ENCODE measurements around the gene CD226. TPM values are rescaled to one million over a fixed set of nuclear protein-coding genes. Genes with fewer than 3 reads are reported as not detected.

CD226 gene
- total and polyA plus RNA-seq, 12 donors: 0.13 to 3.9 (median 1.7) TPM; not detected in 1

DNA sequence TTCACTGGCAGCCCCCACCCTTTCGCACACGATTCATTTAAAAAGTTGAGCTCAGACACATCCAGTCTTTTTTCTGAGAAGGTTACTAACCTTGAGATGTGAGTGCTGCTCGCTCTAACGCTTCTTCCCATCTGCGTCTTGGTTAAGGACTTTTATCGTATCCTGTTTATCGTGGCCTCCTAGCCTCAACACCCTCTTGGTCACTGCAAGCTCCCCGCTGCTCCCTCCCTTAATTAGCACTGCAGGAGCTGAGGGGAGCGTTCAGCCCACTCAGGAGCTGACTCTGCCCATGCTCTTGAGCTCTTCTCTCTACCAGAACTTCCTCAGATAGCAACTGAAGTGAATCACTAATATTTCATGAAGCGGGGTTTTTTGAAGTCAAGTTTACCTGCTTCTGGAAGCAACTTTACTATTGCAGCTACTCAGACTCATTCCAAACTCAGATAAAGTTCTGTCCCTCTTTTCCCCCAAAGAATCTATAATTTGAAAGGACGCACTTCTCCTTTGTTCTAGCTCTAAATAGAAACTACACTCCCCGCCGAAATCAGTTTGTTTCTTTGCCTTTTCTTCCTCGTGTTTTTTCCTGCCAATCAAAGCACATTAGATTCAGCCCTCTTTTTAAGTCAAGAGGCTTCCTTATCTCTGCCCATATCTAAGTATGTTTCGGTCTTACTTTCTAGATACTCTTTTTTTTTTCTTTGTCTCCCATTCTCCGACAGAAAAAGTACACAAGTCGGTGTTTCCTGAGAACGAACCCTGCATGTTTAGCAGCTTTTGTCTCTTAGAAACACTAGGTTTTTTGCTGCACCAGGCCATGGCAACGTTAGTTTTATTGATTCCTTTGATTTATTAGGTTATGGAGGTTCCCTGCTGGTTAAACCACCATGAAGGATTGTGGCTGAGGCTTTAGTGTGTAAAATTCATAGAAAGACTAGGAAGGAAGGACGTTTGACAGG lies 9.3 kb upstream of the CD226 start:
- intact Hi-C loops (cut with DNase I): no loop called here
- H3K4me1 ChIP-seq (replicated peaks in 1 of 2): peaks cover 0 to 6% of the 10 kb centered on the region in 2 donors
- TF ChIP-seq, protein P1, sequence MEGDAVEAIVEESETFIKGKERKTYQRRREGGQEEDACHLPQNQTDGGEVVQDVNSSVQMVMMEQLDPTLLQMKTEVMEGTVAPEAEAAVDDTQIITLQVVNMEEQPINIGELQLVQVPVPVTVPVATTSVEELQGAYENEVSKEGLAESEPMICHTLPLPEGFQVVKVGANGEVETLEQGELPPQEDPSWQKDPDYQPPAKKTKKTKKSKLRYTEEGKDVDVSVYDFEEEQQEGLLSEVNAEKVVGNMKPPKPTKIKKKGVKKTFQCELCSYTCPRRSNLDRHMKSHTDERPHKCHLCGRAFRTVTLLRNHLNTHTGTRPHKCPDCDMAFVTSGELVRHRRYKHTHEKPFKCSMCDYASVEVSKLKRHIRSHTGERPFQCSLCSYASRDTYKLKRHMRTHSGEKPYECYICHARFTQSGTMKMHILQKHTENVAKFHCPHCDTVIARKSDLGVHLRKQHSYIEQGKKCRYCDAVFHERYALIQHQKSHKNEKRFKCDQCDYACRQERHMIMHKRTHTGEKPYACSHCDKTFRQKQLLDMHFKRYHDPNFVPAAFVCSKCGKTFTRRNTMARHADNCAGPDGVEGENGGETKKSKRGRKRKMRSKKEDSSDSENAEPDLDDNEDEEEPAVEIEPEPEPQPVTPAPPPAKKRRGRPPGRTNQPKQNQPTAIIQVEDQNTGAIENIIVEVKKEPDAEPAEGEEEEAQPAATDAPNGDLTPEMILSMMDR (IDR thresholded peaks at IDR 0.05): no peak
- no peak for TF ChIP-seq POLR2A (IDR thresholded peaks at IDR 0.05)
- H3K36me3 ChIP-seq (replicated peaks in 1 of 2): no peaks in the 10 kb centered on the region
- WGBS, 4 donors: 65 to 73% (median 68%) methylated on average over 20 of the region's 20 CpGs
- no peaks in the 10 kb centered on the region for H3K9me3 ChIP-seq (replicated peaks in 1 of 3)
- H3K27ac ChIP-seq: no peak overlapping the region
- no peaks in the 10 kb centered on the region for H3K27me3 ChIP-seq
- no peak for DNase-seq
- no peak overlapping the region for H3K4me3 ChIP-seq

DNA sequence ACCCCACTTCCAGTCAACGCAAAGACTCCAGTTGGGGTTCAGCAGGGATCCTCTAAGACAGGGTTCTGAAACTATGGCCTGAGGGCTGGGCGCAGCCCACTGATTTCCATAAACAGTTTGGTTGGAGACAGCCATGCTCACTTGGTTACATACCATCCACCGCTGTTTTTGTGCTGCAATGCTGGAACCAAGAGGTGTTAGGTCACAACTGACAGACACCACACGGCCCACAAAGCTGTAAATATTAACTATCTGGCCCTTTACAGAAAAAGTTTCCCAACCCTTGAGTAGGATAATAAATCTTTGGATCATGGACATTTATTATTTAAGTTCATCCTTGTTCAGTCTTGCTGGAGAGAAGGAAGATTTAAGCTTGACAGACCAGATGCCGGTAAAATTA lies 8.4 kb upstream of the CD226 start:
- no peaks in the 10 kb centered on the region for H3K36me3 ChIP-seq (replicated peaks in 1 of 2)
- H3K9me3 ChIP-seq (replicated peaks in 1 of 3): no peaks in the 10 kb centered on the region
- intact Hi-C loops (cut with DNase I): no loop called here
- 57 to 82% (median 80%) methylated on average over 3 to 5 of the region's 5 CpGs for WGBS, 4 donors
- no peak overlapping the region for H3K27ac ChIP-seq
- DNase-seq: no peak
- H3K4me3 ChIP-seq: no peak overlapping the region
- H3K27me3 ChIP-seq: no peaks in the 10 kb centered on the region
- peaks cover 0 to 6% of the 10 kb centered on the region in 2 donors for H3K4me1 ChIP-seq (replicated peaks in 1 of 2)
- TF ChIP-seq POLR2A (IDR thresholded peaks at IDR 0.05): no peak
- TF ChIP-seq, protein P1 (IDR thresholded peaks at IDR 0.05): no peak

DNA sequence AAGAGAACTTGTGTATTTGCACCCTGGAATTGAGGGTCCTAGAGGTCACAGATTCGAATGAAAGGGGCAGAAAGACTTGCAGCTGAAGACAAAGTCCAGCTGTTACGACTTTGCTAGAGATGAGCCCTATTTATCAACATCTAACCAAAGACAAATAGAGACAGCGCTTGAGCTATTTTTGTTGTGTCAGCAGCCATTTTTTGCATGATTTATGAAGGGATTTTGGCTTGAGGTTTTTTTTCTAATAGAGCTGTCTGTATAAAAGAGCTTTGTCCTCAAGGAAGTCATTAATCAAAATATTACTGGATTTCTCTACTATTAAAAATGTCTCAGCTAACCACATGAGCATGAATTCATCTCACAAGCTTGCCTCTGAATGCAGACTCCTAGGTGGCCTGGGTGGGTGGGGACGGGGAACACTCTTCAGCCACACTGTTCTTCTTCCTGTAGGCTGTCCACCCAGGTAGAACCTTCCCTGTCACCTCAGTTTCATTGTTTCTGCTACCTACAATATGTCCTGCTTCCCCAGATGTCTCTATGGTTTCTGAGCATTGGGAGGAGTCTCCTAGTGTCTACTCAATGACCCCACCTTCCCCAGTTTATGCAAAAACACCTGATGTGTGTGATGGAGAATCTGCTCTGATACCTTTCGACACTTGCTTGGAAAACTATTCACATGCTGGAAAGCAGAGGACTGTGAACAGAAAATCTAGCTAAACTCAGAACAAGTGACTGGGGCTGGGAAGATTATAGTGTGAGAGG lies 7.2 kb upstream of the CD226 start:
- DNase-seq: no peak
- no peak for TF ChIP-seq POLR2A (IDR thresholded peaks at IDR 0.05)
- TF ChIP-seq, protein P1 (IDR thresholded peaks at IDR 0.05): no peak
- intact Hi-C loops (cut with DNase I): no loop called here
- no peaks in the 10 kb centered on the region for H3K9me3 ChIP-seq (replicated peaks in 1 of 3)
- H3K27me3 ChIP-seq: no peaks in the 10 kb centered on the region
- H3K36me3 ChIP-seq (replicated peaks in 1 of 2): no peaks in the 10 kb centered on the region
- WGBS, 4 donors: 49 to 57% (median 57%) methylated on average over 5 of the region's 5 CpGs
- peaks cover 0 to 6% of the 10 kb centered on the region in 2 donors for H3K4me1 ChIP-seq (replicated peaks in 1 of 2)
- no peak overlapping the region for H3K27ac ChIP-seq
- H3K4me3 ChIP-seq: no peak overlapping the region

DNA sequence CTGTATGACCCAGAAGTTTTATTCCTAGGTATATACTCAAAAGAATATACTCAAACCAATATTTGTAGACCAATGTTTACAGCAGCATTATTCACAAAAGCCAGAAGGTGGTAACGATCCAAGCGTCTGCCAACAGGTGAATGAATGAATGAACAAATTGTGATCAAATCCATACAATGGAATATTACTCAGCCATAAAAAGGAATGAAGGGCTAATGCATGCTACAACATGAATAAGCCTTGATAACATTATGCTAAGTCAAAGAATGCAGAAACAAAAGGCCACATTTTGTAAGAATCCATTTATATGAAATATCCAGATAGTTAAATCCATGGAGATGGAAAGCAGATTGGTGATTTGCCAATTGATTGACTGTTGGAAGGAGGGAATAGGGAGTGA lies 5.5 kb upstream of the CD226 start:
- no peaks in the 10 kb centered on the region for H3K36me3 ChIP-seq (replicated peaks in 1 of 2)
- WGBS, 4 donors: 93 to 97% (median 95%) methylated on average over 2 of the region's 2 CpGs

More for the DNA sequence above, 5.5 kb upstream of the CD226 start:
- TF ChIP-seq, protein P1 (IDR thresholded peaks at IDR 0.05): no peak
- no peak for TF ChIP-seq POLR2A (IDR thresholded peaks at IDR 0.05)
- no peak overlapping the region for H3K4me3 ChIP-seq
- H3K9me3 ChIP-seq (replicated peaks in 1 of 3): no peaks in the 10 kb centered on the region
- H3K27ac ChIP-seq: no peak overlapping the region
- no peak for DNase-seq
- intact Hi-C loops (cut with DNase I): no loop called here
- H3K27me3 ChIP-seq: no peaks in the 10 kb centered on the region
- peaks cover 0 to 16% of the 10 kb centered on the region in 2 donors for H3K4me1 ChIP-seq (replicated peaks in 1 of 2)
